Caco-2 (cell line): ENCODE measurements around the gene PARD6G. TPM values are rescaled to one million over a fixed set of nuclear protein-coding genes. Genes with fewer than 3 reads are reported as not detected.

Experiments used
- BruUV-seq: library from RNA; stranded (reverse); fragments of 400-500 nt; replicated peaks from 2 replicates; lab custom pipeline; 2021; lab: Mats Ljungman, UMichigan
- CTCF ChIA-PET: fragments of 300-600 bp; sonication (Branson Sonifier 250); formaldehyde crosslinking; loops from one replicate; lab custom pipeline; 2022; ENCODE audit warnings: antibody characterized with exemption; lab: Charles Lee
- POLR2A ChIA-PET: fragments of 300-600 bp; sonication (Branson Sonifier 250); formaldehyde crosslinking; loops from one replicate; lab custom pipeline; 2022; ENCODE audit warnings: antibody characterized with exemption; lab: Charles Lee
- DNase-seq, 2 experiments: peaks; one replicate each; pipeline versions ENCODE4 v3.0.0 to v3.0.0-alpha.2; 2020 to 2022
- H3K27me3 ChIP-seq: replicated peaks from 2 replicates; pipeline ENCODE4 v1.6.0; 2011; ENCODE audit warnings: low read length; ENCODE audit not compliant: control insufficient read depth, insufficient read depth
- H3K36me3 ChIP-seq: 2 replicates; pipeline ENCODE4 v1.5.1; 2011; ENCODE audit warnings: low read length; ENCODE audit not compliant: control insufficient read depth, insufficient read depth
- H3K4me1 ChIP-seq: fragments of 250-450 bp; sonication (Bioruptor Pico); 2 replicates; pipeline ENCODE4 v1.5.1; 2020; ENCODE audit warnings: mild to moderate bottlenecking
- H3K4me3 ChIP-seq: 2 replicates; pipeline ENCODE4 v1.5.1; 2011; ENCODE audit warnings: low read depth, mild to moderate bottlenecking, control low read depth, low read length
- H3K9me3 ChIP-seq: fragments of 250-450 bp; sonication (Bioruptor Pico); 2 replicates; pipeline ENCODE4 v1.5.1; 2020; ENCODE audit warnings: mild to moderate bottlenecking, moderate library complexity
- H3K27ac Mint-ChIP-seq: one replicate; pipeline ENCODE4 v1.8.0; 2022; ENCODE audit warnings: mixed read lengths; ENCODE audit not compliant: unreplicated experiment
- H3K27me3 Mint-ChIP-seq: one replicate; pipeline ENCODE4 v1.8.0; 2022; ENCODE audit warnings: mixed read lengths; ENCODE audit not compliant: insufficient read depth, unreplicated experiment
- H3K36me3 Mint-ChIP-seq: one replicate; pipeline ENCODE4 v1.8.0; 2022; ENCODE audit warnings: mild to moderate bottlenecking, mixed read lengths; ENCODE audit not compliant: insufficient read depth, unreplicated experiment
- H3K4me1 Mint-ChIP-seq: one replicate; pipeline ENCODE4 v1.8.0; 2022; ENCODE audit warnings: low read depth, mixed read lengths; ENCODE audit not compliant: unreplicated experiment
- H3K4me3 Mint-ChIP-seq: one replicate; pipeline ENCODE4 v1.8.0; 2022; ENCODE audit warnings: mild to moderate bottlenecking, moderate library complexity, mixed read lengths; ENCODE audit not compliant: unreplicated experiment
- H3K9me3 Mint-ChIP-seq: one replicate; pipeline ENCODE4 v1.8.0; 2022; ENCODE audit warnings: mixed read lengths; ENCODE audit not compliant: unreplicated experiment
- intact Hi-C: fragments of 100-400 bp; cut with micrococcal nuclease; formaldehyde crosslinking; loops from one replicate; pipeline ENCODE4 v1.10.0; 2022; ENCODE audit not compliant: unreplicated experiment
- total RNA-seq: library from RNA; stranded (reverse); gene quantifications from 2 replicates; pipeline ENCODE4 v1.2.3, GENCODE V29; 2022
- TF ChIP-seq, protein P1 (sequence below), 2 experiments: fragments of 200-600 bp in 1 of 2; IDR thresholded peaks; 1 replicate in 1 of 2; 2 replicates in 1 of 2; pipeline versions ENCODE4 v1.5.1 to v1.8.0; 2011 to 2022; ENCODE audit warnings: antibody characterized with exemption in 1 of 2, control low read depth in 1 of 2, inconsistent platforms in 1 of 2, low read depth in 1 of 2, low read length in 1 of 2, mild to moderate bottlenecking in 1 of 2, moderate library complexity in 1 of 2; ENCODE audit not compliant: insufficient read depth in 1 of 2, severe bottlenecking in 1 of 2, unreplicated experiment in 1 of 2

PARD6G gene
- total RNA-seq, 1 experiment from 2014 or later: 1.3 TPM

DNA sequence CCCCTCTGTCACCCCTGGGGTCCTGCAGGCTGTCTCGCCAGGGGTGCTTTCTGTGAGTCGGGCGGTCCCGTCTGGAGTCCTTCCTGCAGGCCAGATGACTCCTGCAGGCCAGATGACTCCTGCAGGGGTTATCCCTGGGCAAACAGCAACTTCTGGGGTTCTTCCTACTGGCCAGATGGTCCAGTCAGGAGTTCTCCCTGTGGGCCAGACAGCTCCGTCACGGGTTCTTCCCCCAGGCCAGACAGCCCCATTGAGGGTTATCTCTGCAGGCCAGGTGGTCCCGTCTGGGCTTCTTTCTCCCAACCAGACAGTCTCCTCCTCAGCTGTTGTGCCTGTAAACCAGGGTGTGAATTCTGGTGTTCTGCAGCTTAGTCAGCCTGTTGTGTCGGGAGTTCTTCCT lies 110.6 kb downstream of the PARD6G start:
- Mint-ChIP-seq H3K27me3 (no peaks in the 10 kb centered on the region), H3K4me3 (no peak overlapping the region), H3K27ac (no peak overlapping the region), H3K36me3 (peaks cover 19% of the 10 kb centered on the region), H3K9me3 (no peaks in the 10 kb centered on the region), H3K4me1 (no peaks in the 10 kb centered on the region)
- Histone ChIP-seq H3K4me1 (no peaks in the 10 kb centered on the region), H3K4me3 (no peak overlapping the region), H3K27me3 (no peaks in the 10 kb centered on the region), H3K36me3 (no peaks in the 10 kb centered on the region), H3K9me3 (no peaks in the 10 kb centered on the region)
- BruUV-seq: no TSS peak
- TF ChIP-seq, protein P1, sequence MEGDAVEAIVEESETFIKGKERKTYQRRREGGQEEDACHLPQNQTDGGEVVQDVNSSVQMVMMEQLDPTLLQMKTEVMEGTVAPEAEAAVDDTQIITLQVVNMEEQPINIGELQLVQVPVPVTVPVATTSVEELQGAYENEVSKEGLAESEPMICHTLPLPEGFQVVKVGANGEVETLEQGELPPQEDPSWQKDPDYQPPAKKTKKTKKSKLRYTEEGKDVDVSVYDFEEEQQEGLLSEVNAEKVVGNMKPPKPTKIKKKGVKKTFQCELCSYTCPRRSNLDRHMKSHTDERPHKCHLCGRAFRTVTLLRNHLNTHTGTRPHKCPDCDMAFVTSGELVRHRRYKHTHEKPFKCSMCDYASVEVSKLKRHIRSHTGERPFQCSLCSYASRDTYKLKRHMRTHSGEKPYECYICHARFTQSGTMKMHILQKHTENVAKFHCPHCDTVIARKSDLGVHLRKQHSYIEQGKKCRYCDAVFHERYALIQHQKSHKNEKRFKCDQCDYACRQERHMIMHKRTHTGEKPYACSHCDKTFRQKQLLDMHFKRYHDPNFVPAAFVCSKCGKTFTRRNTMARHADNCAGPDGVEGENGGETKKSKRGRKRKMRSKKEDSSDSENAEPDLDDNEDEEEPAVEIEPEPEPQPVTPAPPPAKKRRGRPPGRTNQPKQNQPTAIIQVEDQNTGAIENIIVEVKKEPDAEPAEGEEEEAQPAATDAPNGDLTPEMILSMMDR (IDR thresholded peaks at IDR 0.05; ENCODE audit: insufficient read depth in 1 of 2, low read depth in 1 of 2, low read length in 1 of 2, severe bottlenecking in 1 of 2, unreplicated experiment in 1 of 2): no peak
- CTCF ChIA-PET: no interaction called here
- intact Hi-C loops: no loop called here
- POLR2A ChIA-PET: no interaction called here
- no peak for DNase-seq

DNA sequence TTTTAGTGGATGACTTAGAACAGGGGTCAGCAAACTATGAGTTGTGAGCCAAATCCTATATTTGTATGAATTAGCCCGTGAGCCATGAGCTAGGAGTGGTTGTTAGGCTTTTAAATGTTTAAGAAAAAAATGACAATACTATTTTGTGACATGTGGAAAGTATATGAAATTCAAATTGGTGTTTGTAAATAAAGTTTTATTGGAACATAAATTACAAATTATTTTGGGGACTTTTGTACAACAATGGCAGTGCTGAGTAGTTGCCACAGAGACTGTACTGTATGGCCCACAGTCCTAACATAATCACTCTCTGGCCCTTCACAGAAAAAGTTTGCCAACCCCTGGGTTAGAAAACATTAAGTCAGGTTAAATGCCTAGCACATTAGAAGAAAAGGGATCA lies 112.2 kb downstream of the PARD6G start:
- ChIA-PET CTCF (no interaction called here), POLR2A (no interaction called here)
- H3K9me3 ChIP-seq: no peaks in the 10 kb centered on the region
- H3K4me3 ChIP-seq: no peak overlapping the region
- Mint-ChIP-seq H3K27me3 (no peaks in the 10 kb centered on the region), H3K4me3 (no peak overlapping the region), H3K9me3 (no peaks in the 10 kb centered on the region), H3K27ac (no peak overlapping the region), H3K36me3 (peaks cover 25% of the 10 kb centered on the region), H3K4me1 (no peaks in the 10 kb centered on the region)
- TF ChIP-seq, protein P1 (IDR thresholded peaks at IDR 0.05; ENCODE audit: insufficient read depth in 1 of 2, low read depth in 1 of 2, low read length in 1 of 2, severe bottlenecking in 1 of 2, unreplicated experiment in 1 of 2): no peak
- H3K27me3 ChIP-seq: no peaks in the 10 kb centered on the region
- intact Hi-C loops: no loop called here
- H3K36me3 ChIP-seq: no peaks in the 10 kb centered on the region
- BruUV-seq: no TSS peak
- no peak for DNase-seq
- no peaks in the 10 kb centered on the region for H3K4me1 ChIP-seq

DNA sequence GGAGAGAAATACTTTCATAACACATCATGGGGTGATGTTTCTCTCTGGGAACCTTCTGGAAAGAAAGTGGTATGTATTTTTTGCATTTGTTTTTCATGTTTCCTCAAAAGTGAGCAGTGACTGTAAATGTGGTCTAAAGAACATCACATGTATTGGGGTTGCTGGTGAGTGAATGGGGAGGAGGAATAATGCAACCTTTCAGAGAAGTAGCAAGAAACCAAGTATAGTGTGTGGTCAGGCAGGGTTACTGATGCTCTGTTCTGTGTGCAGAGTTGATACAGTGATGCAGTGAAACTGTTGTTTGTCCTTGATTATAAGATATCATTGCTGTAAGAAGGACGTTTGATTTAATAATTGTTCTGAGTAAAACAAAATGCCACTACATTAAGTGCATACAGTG lies 114.2 kb downstream of the PARD6G start:
- POLR2A ChIA-PET: no interaction called here
- intact Hi-C loops: no loop called here
- Mint-ChIP-seq H3K4me1 (no peaks in the 10 kb centered on the region), H3K36me3 (peaks cover 25% of the 10 kb centered on the region), H3K9me3 (no peaks in the 10 kb centered on the region), H3K4me3 (no peak overlapping the region), H3K27ac (no peak overlapping the region), H3K27me3 (no peaks in the 10 kb centered on the region)
- Histone ChIP-seq H3K36me3 (no peaks in the 10 kb centered on the region), H3K4me3 (no peak overlapping the region), H3K4me1 (no peaks in the 10 kb centered on the region), H3K27me3 (no peaks in the 10 kb centered on the region), H3K9me3 (no peaks in the 10 kb centered on the region)
- TF ChIP-seq, protein P1 (IDR thresholded peaks at IDR 0.05; ENCODE audit: insufficient read depth in 1 of 2, low read depth in 1 of 2, low read length in 1 of 2, severe bottlenecking in 1 of 2, unreplicated experiment in 1 of 2): no peak
- BruUV-seq: no TSS peak
- DNase-seq: no peak
- CTCF ChIA-PET: no interaction called here
